ENCODE data around the gene FGF1.
A peak's percentile ranks its signal among the peaks of the same experiment; 100 is the strongest.

Gene FGF1

GRCh38 chr5:142621227-142621626 is 64.7 kb downstream of the FGF1 start:
- TF ChIP-seq POU6F1 (CRISPR knock-in tag; IDR thresholded peaks at IDR 0.05; ENCODE audit: borderline replicate concordance, low read depth) = no peak
- no peak for TF ChIP-seq BACH2 (CRISPR knock-in tag; IDR thresholded peaks at IDR 0.05; ENCODE audit: borderline replicate concordance)
- no peak for TF ChIP-seq TCF4 (CRISPR knock-in tag; IDR thresholded peaks at IDR 0.05; ENCODE audit: borderline replicate concordance)
- no peak for TF ChIP-seq ZNF70 (CRISPR knock-in tag; IDR thresholded peaks at IDR 0.05)
- TF ChIP-seq ZNF8 (CRISPR knock-in tag; IDR thresholded peaks at IDR 0.05) = no peak
- TF ChIP-seq CSDC2 (CRISPR knock-in tag; IDR thresholded peaks at IDR 0.05) = no peak
- TF ChIP-seq TSHZ2 (CRISPR knock-in tag; IDR thresholded peaks at IDR 0.05) = no peak
- TF ChIP-seq ISL1 (CRISPR knock-in tag; IDR thresholded peaks at IDR 0.05) = no peak
- TF ChIP-seq TOX (CRISPR knock-in tag; IDR thresholded peaks at IDR 0.05; ENCODE audit: borderline replicate concordance) = no peak
- no peak for TF ChIP-seq ZFP30 (CRISPR knock-in tag; IDR thresholded peaks at IDR 0.05)
- TF ChIP-seq ZC3H10 (CRISPR knock-in tag; IDR thresholded peaks at IDR 0.05) = no peak
- TF ChIP-seq RARB (CRISPR knock-in tag; IDR thresholded peaks at IDR 0.05) = no peak
- TF ChIP-seq ZNF565 (CRISPR knock-in tag; conservative IDR thresholded peaks at IDR 0.05; ENCODE audit: low read depth) = no peak
- TF ChIP-seq CREB5 (CRISPR knock-in tag; IDR thresholded peaks at IDR 0.05; ENCODE audit: low read depth) = no peak
- TF ChIP-seq CSRNP3 (CRISPR knock-in tag; IDR thresholded peaks at IDR 0.05) = no peak
- no peak for TF ChIP-seq SNAI2 (CRISPR knock-in tag; IDR thresholded peaks at IDR 0.05)
- no peak for TF ChIP-seq PATZ1 (CRISPR knock-in tag; IDR thresholded peaks at IDR 0.05; ENCODE audit: borderline replicate concordance)
- no peak for TF ChIP-seq ARNTL (CRISPR knock-in tag; IDR thresholded peaks at IDR 0.05; ENCODE audit: borderline replicate concordance, low read depth)
- ATAC-seq = peak; percentile 70

- no peak for ATAC-seq
- TF ChIP-seq ZNF70 (CRISPR knock-in tag; IDR thresholded peaks at IDR 0.05) (no peak), TSHZ2 (CRISPR knock-in tag; IDR thresholded peaks at IDR 0.05) (no peak), ZFP30 (CRISPR knock-in tag; IDR thresholded peaks at IDR 0.05) (no peak), ESRRG (CRISPR knock-in tag; IDR thresholded peaks at IDR 0.05) (no peak), PPARA (CRISPR knock-in tag; IDR thresholded peaks at IDR 0.05; ENCODE audit: borderline replicate concordance) (no peak), SNAI2 (CRISPR knock-in tag; IDR thresholded peaks at IDR 0.05) (no peak), POU6F1 (CRISPR knock-in tag; IDR thresholded peaks at IDR 0.05; ENCODE audit: borderline replicate concordance, low read depth) (no peak), RARB (CRISPR knock-in tag; IDR thresholded peaks at IDR 0.05) (no peak), ARNTL (CRISPR knock-in tag; IDR thresholded peaks at IDR 0.05; ENCODE audit: borderline replicate concordance, low read depth) (no peak)
These were observed 66.1 kb downstream of the FGF1 start for GRCh38 chr5:142619815-142620214.
